ENCODE results near the gene GPHN.

GRCh38 chr14:66575939-66576338, 68.0 kb downstream of the GPHN start:
- TF ChIP-seq, protein P1, sequence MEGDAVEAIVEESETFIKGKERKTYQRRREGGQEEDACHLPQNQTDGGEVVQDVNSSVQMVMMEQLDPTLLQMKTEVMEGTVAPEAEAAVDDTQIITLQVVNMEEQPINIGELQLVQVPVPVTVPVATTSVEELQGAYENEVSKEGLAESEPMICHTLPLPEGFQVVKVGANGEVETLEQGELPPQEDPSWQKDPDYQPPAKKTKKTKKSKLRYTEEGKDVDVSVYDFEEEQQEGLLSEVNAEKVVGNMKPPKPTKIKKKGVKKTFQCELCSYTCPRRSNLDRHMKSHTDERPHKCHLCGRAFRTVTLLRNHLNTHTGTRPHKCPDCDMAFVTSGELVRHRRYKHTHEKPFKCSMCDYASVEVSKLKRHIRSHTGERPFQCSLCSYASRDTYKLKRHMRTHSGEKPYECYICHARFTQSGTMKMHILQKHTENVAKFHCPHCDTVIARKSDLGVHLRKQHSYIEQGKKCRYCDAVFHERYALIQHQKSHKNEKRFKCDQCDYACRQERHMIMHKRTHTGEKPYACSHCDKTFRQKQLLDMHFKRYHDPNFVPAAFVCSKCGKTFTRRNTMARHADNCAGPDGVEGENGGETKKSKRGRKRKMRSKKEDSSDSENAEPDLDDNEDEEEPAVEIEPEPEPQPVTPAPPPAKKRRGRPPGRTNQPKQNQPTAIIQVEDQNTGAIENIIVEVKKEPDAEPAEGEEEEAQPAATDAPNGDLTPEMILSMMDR (conservative IDR thresholded peaks at IDR 0.05; ENCODE audit: low read depth, low read length) = no peak
- TF ChIP-seq EZH2phosphoT487 (IDR thresholded peaks at IDR 0.05; ENCODE audit: borderline replicate concordance, low read length) = no peak

Measured in PC-3 (cell line).